ENCODE results near the gene DNAH2.
A peak's percentile ranks its signal among the peaks of the same experiment; 100 is the strongest.
"Not testable (repeated sequence)": the region's sequence is repeated elsewhere in the genome, so short reads cannot be mapped to it uniquely, and the experiment has no call there.

Gene DNAH2

GRCh38 chr17:7851438-7852261 is 134.1 kb downstream of the DNAH2 start:
- peak; percentile 83 for ATAC-seq

GRCh38 chr17:7852262-7852670 is 134.7 kb downstream of the DNAH2 start:
- no peak for ATAC-seq
- no peak for DNase-seq

More at GRCh38 chr17:7851438-7852261, 134.1 kb downstream of the DNAH2 start:
- peak; percentile 96 for DNase-seq

- ATAC-seq (no peak), DNase-seq (no peak)
Observed at GRCh38 chr17:7852919-7853690, 135.6 kb downstream of the DNAH2 start.

GRCh38 chr17:7853691-7854038 is 136.1 kb downstream of the DNAH2 start:
- no peak for DNase-seq
- no peak for ATAC-seq

GRCh38 chr17:7854078-7854777 is 136.7 kb downstream of the DNAH2 start:
- no peak for DNase-seq
- ATAC-seq = no peak

GRCh38 chr17:7854851-7855659 is 137.5 kb downstream of the DNAH2 start, which contains the start of gene TMEM88:
Gene TMEM88, plus strand, starts transcription at chr17:7855066. Its CDS starts 9 bp downstream, at chr17:7855075.
- ATAC-seq (no peak), DNase-seq (no peak)

- ATAC-seq (no peak), DNase-seq (no peak)
Observed at GRCh38 chr17:7855660-7856010, 138.1 kb downstream of the DNAH2 start.

- ATAC-seq = no peak
- DNase-seq = no peak
Observed at GRCh38 chr17:7856011-7856810, 138.7 kb downstream of the DNAH2 start.

GRCh38 chr17:7856811-7857712 is 139.5 kb downstream of the DNAH2 start, which contains the start of gene NAA38:
Gene NAA38, minus strand, starts transcription at chr17:7857559. Its CDS starts 96 bp downstream, at chr17:7857463.
- DNase-seq (peak; percentile 92), ATAC-seq (peak; percentile 90)

GRCh38 chr17:7857713-7858521 is 140.4 kb downstream of the DNAH2 start, which contains the start of gene CYB5D1:
Gene CYB5D1, plus strand, starts transcription at chr17:7858003. Its CDS starts 132 bp downstream, at chr17:7858135.
- peak; percentile 29 for ATAC-seq
- peak; percentile 88 for DNase-seq

- ATAC-seq = no peak
- peak; percentile 57 for DNase-seq
Observed at GRCh38 chr17:7858522-7858810, 140.9 kb downstream of the DNAH2 start.

GRCh38 chr17:7859028-7859427 is 141.5 kb downstream of the DNAH2 start:
- ATAC-seq (no peak), DNase-seq (no peak)

- DNase-seq (peak; percentile 68), ATAC-seq (no peak)
Observed at GRCh38 chr17:7862692-7863437, 145.3 kb downstream of the DNAH2 start.

- DNase-seq, ATAC-seq: not testable (repeated sequence)
Observed at GRCh38 chr17:7864384-7864783, 146.8 kb downstream of the DNAH2 start.

- DNase-seq (no peak), ATAC-seq (no peak)
Observed at GRCh38 chr17:7864995-7865650, 147.6 kb downstream of the DNAH2 start.

- no peak for DNase-seq
Observed at GRCh38 chr17:7867881-7868329, 150.4 kb downstream of the DNAH2 start.

GRCh38 chr17:7873051-7873450 is 155.5 kb downstream of the DNAH2 start:
- DNase-seq (no peak), ATAC-seq (no peak)

More at GRCh38 chr17:7867881-7868329, 150.4 kb downstream of the DNAH2 start:
- no peak for ATAC-seq

Data from stimulated activated naive CD8-positive, alpha-beta T cell treated with anti-CD3 and anti-CD28 coated beads, Interleukin-15, Interleukin-2, amounts not matched to agents 100 U/mL and 50 U/mL, for 24 hours (primary cell).